PC-3 (cell line): Measurements from ENCODE around the gene GSTK1. TPM values are rescaled to one million over a fixed set of nuclear protein-coding genes. Genes with fewer than 3 reads are reported as not detected.
"Not testable (repeated sequence)": the region's sequence is repeated elsewhere in the genome, so short reads cannot be mapped to it uniquely, and the experiment has no call there.

ENCODE experiments used
- ATAC-seq: fragments of 200-7000 bp; cut with Tn5 transposase; 2 replicates; pipeline ENCODE4 v1.9.1; 2020; ENCODE audit warnings: mild to moderate bottlenecking, moderate library complexity
- BruUV-seq: library from RNA; stranded (reverse); fragments of 400-500 nt; replicated peaks from 2 replicates; lab custom pipeline; 2021; lab: Mats Ljungman, UMichigan
- CTCF ChIA-PET: fragments of 300-600 bp; sonication (Branson Sonifier 250); formaldehyde crosslinking; loops from one replicate; lab custom pipeline; 2022; ENCODE audit warnings: antibody characterized with exemption; lab: Charles Lee
- POLR2A ChIA-PET: fragments of 300-600 bp; sonication (Branson Sonifier 250); formaldehyde crosslinking; loops from one replicate; lab custom pipeline; 2022; ENCODE audit warnings: antibody characterized with exemption; ENCODE audit not compliant: unreplicated experiment; lab: Charles Lee
- DNase-seq: peaks from one replicate; pipeline ENCODE4 v3.0.0-alpha.2; 2015
- H2AFZ ChIP-seq: fragments of 300-600 bp; sonication (generic); 2 replicates; pipeline ENCODE4 v1.6.0; 2016; ENCODE audit warnings: antibody characterized with exemption, low read length
- H3F3A ChIP-seq: fragments of 300-600 bp; sonication (generic); one replicate; pipeline ENCODE4 v1.6.0; 2017; ENCODE audit warnings: antibody characterized with exemption, low read length, control low read depth, mild to moderate bottlenecking; ENCODE audit not compliant: unreplicated experiment
- H3K27ac ChIP-seq: fragments of 300-600 bp; sonication (generic); 2 replicates; pipeline ENCODE4 v1.5.1; 2016; ENCODE audit warnings: mild to moderate bottlenecking, low read length
- H3K27me3 ChIP-seq: fragments of 300-600 bp; sonication (generic); 2 replicates; pipeline ENCODE4 v1.6.1; 2016; ENCODE audit warnings: low read length, mixed read lengths
- H3K36me3 ChIP-seq: fragments of 300-600 bp; sonication (generic); 2 replicates; pipeline ENCODE4 v1.6.1; 2016; ENCODE audit warnings: low read depth, mixed run types, low read length, mixed read lengths
- H3K4me1 ChIP-seq: fragments of 300-600 bp; sonication (generic); 2 replicates; pipeline ENCODE4 v1.5.1; 2016; ENCODE audit warnings: low read length; ENCODE audit not compliant: insufficient read depth
- H3K4me2 ChIP-seq: fragments of 300-600 bp; sonication (generic); 2 replicates; pipeline ENCODE4 v1.6.0; 2016; ENCODE audit warnings: low read length
- H3K4me3 ChIP-seq: fragments of 300-600 bp; sonication (generic); 2 replicates; pipeline ENCODE4 v1.5.1; 2016; ENCODE audit warnings: mild to moderate bottlenecking, low read length, mixed read lengths
- H3K79me2 ChIP-seq: fragments of 300-600 bp; sonication (generic); 2 replicates; pipeline ENCODE4 v1.6.1; 2017; ENCODE audit warnings: low read length, mixed read lengths
- H3K9ac ChIP-seq: fragments of 300-600 bp; sonication (generic); 2 replicates; pipeline ENCODE4 v1.6.0; 2016; ENCODE audit warnings: mild to moderate bottlenecking, low read length
- H3K9me2 ChIP-seq: fragments of 300-600 bp; sonication (generic); replicated peaks from 2 replicates; pipeline ENCODE4 v1.6.1; 2016; ENCODE audit warnings: mixed run types, low read length, mixed read lengths
- H3K9me3 ChIP-seq: fragments of 300-600 bp; sonication (generic); 2 replicates; pipeline ENCODE4 v1.6.1; 2016; ENCODE audit warnings: low read length, mixed read lengths
- H4K20me1 ChIP-seq: fragments of 300-600 bp; sonication (generic); 2 replicates; pipeline ENCODE4 v1.6.1; 2016; ENCODE audit warnings: low read length, mixed read lengths
- EZH2 ChIP-seq: fragments of 300-600 bp; sonication (generic); IDR thresholded peaks from one replicate; pipeline ENCODE4 v1.6.1; 2017; ENCODE audit warnings: antibody characterized with exemption, mild to moderate bottlenecking, low read length; ENCODE audit not compliant: unreplicated experiment
- EZH2phosphoT487 ChIP-seq: fragments of 300-600 bp; sonication (generic); IDR thresholded peaks from 2 replicates; pipeline ENCODE4 v1.6.1; 2018; ENCODE audit warnings: mild to moderate bottlenecking, antibody characterized with exemption, low read length, borderline replicate concordance
- intact Hi-C: fragments of 100-400 bp; cut with micrococcal nuclease; formaldehyde crosslinking; loops from 2 replicates; pipeline ENCODE4 v1.9.0; 2023
- total RNA-seq: library from RNA; depleted of rRNA; stranded (reverse); fragments of >200 nt; gene quantifications from 2 replicates; pipeline ENCODE4 v1.2.3, GENCODE V29; 2014
- TF ChIP-seq, protein P1 (sequence below): fragments of 300-600 bp; sonication (generic); conservative IDR thresholded peaks from 2 replicates; pipeline ENCODE4 v1.5.1; 2017; ENCODE audit warnings: antibody characterized with exemption, low read depth, mild to moderate bottlenecking, low read length

GSTK1 gene
- total RNA-seq, 1 experiment from 2014 or later, result 111 TPM

DNA sequence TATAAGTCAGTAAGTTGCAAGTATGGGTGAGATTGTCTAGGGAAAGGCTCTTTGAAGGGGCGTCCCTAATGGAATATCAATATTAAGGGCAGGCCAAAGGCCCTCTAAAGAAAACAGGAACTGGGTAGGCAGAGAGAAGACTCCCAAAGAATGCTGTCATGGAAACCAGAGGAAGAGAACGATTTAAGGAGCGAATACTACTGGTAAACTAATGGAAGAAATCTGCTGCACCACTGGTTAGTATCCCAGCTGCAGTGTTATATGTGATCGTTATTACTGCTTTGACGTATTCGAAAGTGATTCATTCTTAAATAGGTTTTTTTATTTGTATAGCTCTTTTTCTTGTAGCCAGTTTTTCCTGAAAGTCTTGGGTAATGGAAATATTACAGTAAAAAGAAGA, 26.2 kb downstream of the GSTK1 start:
- intact Hi-C loops, result no loop called here
- Histone ChIP-seq H3K9me3 (no peaks in the 10 kb centered on the region), H2AFZ (peak overlapping the region; percentile 79; the same call in 1 of the 2 replicates), H3K4me2 (peak overlapping the region; percentile 99), H3K36me3 (peaks cover 29% of the 10 kb centered on the region), H3K79me2 (peaks cover 54% of the 10 kb centered on the region), H3F3A (no peaks in the 10 kb centered on the region), H3K4me3 (peak overlapping the region; percentile 95), H3K27me3 (no peaks in the 10 kb centered on the region), H3K9ac (peak overlapping the region; percentile 99), H3K27ac (peak overlapping the region; percentile 87), H3K9me2 (no peaks in the 10 kb centered on the region), H3K4me1 (peaks cover 42% of the 10 kb centered on the region), H4K20me1 (peaks cover 18% of the 10 kb centered on the region; the same call in 1 of the 2 replicates)
- TF ChIP-seq, protein P1, sequence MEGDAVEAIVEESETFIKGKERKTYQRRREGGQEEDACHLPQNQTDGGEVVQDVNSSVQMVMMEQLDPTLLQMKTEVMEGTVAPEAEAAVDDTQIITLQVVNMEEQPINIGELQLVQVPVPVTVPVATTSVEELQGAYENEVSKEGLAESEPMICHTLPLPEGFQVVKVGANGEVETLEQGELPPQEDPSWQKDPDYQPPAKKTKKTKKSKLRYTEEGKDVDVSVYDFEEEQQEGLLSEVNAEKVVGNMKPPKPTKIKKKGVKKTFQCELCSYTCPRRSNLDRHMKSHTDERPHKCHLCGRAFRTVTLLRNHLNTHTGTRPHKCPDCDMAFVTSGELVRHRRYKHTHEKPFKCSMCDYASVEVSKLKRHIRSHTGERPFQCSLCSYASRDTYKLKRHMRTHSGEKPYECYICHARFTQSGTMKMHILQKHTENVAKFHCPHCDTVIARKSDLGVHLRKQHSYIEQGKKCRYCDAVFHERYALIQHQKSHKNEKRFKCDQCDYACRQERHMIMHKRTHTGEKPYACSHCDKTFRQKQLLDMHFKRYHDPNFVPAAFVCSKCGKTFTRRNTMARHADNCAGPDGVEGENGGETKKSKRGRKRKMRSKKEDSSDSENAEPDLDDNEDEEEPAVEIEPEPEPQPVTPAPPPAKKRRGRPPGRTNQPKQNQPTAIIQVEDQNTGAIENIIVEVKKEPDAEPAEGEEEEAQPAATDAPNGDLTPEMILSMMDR, result no peak
- no peak for TF ChIP-seq EZH2
- TF ChIP-seq EZH2phosphoT487, result no peak
- BruUV-seq, result no TSS peak
- ChIA-PET CTCF (interaction anchor here (0.7 to 1.0 kb wide), 3 partner anchors 10 to 49 kb away, joined by 3 to 5 read pairs (median 3); no protein-coding TSS in a partner anchor), POLR2A (interaction anchor here (0.6 to 0.7 kb wide), 3 partner anchors 24 to 721 kb away, joined by 3 to 34 read pairs (median 6); no protein-coding TSS in a partner anchor)
- ATAC-seq (no peak), DNase-seq (peak; percentile 54)

DNA sequence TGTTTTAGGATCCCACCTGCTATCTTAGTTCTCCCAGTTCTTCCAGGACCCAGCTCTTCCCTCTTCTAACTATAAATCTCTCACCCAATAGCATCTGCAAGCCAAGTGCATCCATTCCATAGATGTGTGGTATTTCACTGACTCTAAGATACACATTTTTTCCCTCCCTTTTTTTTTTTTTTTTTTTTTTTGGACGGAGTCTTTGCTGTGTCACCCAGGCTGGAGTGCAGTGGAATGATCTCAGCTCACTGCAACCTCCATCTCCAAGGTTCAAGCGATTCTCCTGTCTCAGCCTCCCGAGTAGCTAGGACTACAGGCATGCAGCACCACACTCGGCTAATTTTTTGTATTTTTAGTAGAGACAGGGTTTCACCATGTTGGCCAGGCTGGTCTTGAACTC, 26.6 kb downstream of the GSTK1 start:
- ATAC-seq, H3K27me3 ChIP-seq, H3F3A ChIP-seq, H3K9me2 ChIP-seq, DNase-seq, H2AFZ ChIP-seq, BruUV-seq, intact Hi-C loops, H3K9me3 ChIP-seq: not testable (repeated sequence)
- Histone ChIP-seq H3K27ac (peak overlapping the region; percentile 87), H3K4me3 (peak overlapping the region; percentile 95), H3K9ac (peak overlapping the region; percentile 99), H4K20me1 (peaks cover 18% of the 10 kb centered on the region; the same call in 1 of the 2 replicates), H3K4me1 (peaks cover 40% of the 10 kb centered on the region), H3K36me3 (peaks cover 34% of the 10 kb centered on the region), H3K79me2 (peaks cover 57% of the 10 kb centered on the region), H3K4me2 (peak overlapping the region; percentile 99)
- POLR2A ChIA-PET, result interaction anchor here (0.6 to 0.7 kb wide), 3 partner anchors 24 to 722 kb away, joined by 3 to 34 read pairs (median 6); no protein-coding TSS in a partner anchor
- CTCF ChIA-PET, result interaction anchor here (0.7 to 1.0 kb wide), 3 partner anchors 10 to 49 kb away, joined by 3 to 5 read pairs (median 3); no protein-coding TSS in a partner anchor

DNA sequence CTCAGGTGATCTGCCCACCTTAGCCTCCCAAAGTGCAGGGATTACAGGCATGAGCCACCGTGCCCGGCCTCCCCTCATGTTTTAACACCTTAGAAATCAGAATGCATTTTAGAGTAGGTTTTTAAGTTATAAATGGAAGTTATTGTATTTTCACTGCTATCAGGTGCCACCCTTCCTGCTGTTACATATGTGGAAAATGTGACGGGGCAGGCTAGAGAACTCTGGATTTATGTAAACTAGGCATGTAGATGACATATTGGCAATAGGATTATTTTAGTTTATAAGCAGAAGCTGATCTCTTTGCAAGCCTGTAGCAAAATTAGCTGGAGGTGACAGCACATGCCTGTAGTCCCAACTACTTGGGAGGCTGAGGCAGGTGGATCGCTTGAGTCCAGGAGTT, 27.1 kb downstream of the GSTK1 start:
- intact Hi-C loops, result no loop called here
- Histone ChIP-seq H3K36me3 (peaks cover 35% of the 10 kb centered on the region), H3F3A (no peaks in the 10 kb centered on the region), H3K9me2 (no peaks in the 10 kb centered on the region), H3K9me3 (no peaks in the 10 kb centered on the region), H3K9ac (peak overlapping the region; percentile 99; the same call in 1 of the 2 replicates), H3K4me3 (peak overlapping the region; percentile 95), H3K4me1 (peaks cover 39% of the 10 kb centered on the region), H3K27ac (peak overlapping the region; percentile 87), H4K20me1 (peaks cover 20% of the 10 kb centered on the region), H3K4me2 (peak overlapping the region; percentile 99), H3K27me3 (no peaks in the 10 kb centered on the region), H2AFZ (no peak overlapping the region), H3K79me2 (peaks cover 59% of the 10 kb centered on the region)
- CTCF ChIA-PET, result no interaction called here
- ATAC-seq, result no peak
- TF ChIP-seq, protein P1, result no peak
- no peak for TF ChIP-seq EZH2phosphoT487
- no peak for TF ChIP-seq EZH2
- POLR2A ChIA-PET, result interaction anchor here (0.6 kb wide), 1 partner anchor 11 kb away, joined by 3 read pairs; no protein-coding TSS in a partner anchor
- BruUV-seq, result no TSS peak
- no peak for DNase-seq
